ENCODE measurements around the gene RNF213. TPM values are rescaled to one million over a fixed set of nuclear protein-coding genes. Genes with fewer than 3 reads are reported as not detected.

Gene RNF213
- total RNA-seq, 4 donors from 2014 or later: 57.8 to 197 (median 94.1) TPM

GRCh38 chr17:80441133-80441578, 180.5 kb downstream of the RNF213 start:
- no peaks in the 10 kb centered on the region for H3K4me1 ChIP-seq
- no peak for DNase-seq (ENCODE audit: low spot score in 2 of 2)
- TF ChIP-seq EP300 (IDR thresholded peaks at IDR 0.05) (no peak), POLR2AphosphoS5 (IDR thresholded peaks at IDR 0.05) (no peak), POLR2A (IDR thresholded peaks at IDR 0.05) (no peak)
- TF ChIP-seq, protein P1, sequence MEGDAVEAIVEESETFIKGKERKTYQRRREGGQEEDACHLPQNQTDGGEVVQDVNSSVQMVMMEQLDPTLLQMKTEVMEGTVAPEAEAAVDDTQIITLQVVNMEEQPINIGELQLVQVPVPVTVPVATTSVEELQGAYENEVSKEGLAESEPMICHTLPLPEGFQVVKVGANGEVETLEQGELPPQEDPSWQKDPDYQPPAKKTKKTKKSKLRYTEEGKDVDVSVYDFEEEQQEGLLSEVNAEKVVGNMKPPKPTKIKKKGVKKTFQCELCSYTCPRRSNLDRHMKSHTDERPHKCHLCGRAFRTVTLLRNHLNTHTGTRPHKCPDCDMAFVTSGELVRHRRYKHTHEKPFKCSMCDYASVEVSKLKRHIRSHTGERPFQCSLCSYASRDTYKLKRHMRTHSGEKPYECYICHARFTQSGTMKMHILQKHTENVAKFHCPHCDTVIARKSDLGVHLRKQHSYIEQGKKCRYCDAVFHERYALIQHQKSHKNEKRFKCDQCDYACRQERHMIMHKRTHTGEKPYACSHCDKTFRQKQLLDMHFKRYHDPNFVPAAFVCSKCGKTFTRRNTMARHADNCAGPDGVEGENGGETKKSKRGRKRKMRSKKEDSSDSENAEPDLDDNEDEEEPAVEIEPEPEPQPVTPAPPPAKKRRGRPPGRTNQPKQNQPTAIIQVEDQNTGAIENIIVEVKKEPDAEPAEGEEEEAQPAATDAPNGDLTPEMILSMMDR (IDR thresholded peaks at IDR 0.05): no peak
- H3K9me3 ChIP-seq: no peaks in the 10 kb centered on the region
- no peak overlapping the region for H3K27ac ChIP-seq
- no peak overlapping the region for H3K4me3 ChIP-seq
- 43% methylated on average over 13 of the region's 14 CpGs for WGBS
- H3K36me3 ChIP-seq: no peaks in the 10 kb centered on the region
- no peaks in the 10 kb centered on the region for H3K27me3 ChIP-seq

GRCh38 chr17:80441598-80442322, 181.1 kb downstream of the RNF213 start:
- no peak overlapping the region for H3K4me3 ChIP-seq
- no peaks in the 10 kb centered on the region for H3K9me3 ChIP-seq
- TF ChIP-seq POLR2AphosphoS5 (IDR thresholded peaks at IDR 0.05) (no peak), POLR2A (IDR thresholded peaks at IDR 0.05) (no peak), EP300 (IDR thresholded peaks at IDR 0.05) (no peak)
- TF ChIP-seq, protein P1 (IDR thresholded peaks at IDR 0.05): no peak
- no peaks in the 10 kb centered on the region for H3K36me3 ChIP-seq
- no peak for DNase-seq (ENCODE audit: low spot score in 2 of 2)
- H3K4me1 ChIP-seq: no peaks in the 10 kb centered on the region
- no peak overlapping the region for H3K27ac ChIP-seq
- WGBS: 90% methylated on average over 13 of the region's 14 CpGs
- no peaks in the 10 kb centered on the region for H3K27me3 ChIP-seq

DNA sequence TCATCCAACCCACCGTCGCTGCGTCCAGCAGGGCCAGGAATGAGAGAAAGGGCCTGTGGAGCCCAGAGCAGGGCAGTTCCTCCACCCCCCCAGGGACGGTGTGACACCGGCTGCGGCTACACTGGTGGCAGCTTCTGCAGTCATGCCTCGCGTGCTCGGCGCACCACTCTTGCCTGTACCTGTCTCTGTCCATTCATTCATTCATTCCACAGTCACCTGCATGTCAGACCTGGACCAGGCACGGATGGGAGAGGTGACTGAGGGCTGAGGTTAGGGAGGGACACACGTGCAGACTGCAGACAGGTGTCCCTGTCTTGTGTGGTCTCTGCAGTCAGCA, 181.6 kb downstream of the RNF213 start:
- DNase-seq (ENCODE audit: low spot score in 2 of 2): no peak
- no peak for TF ChIP-seq POLR2A (IDR thresholded peaks at IDR 0.05)
- no peak for TF ChIP-seq EP300 (IDR thresholded peaks at IDR 0.05)
- TF ChIP-seq, protein P1 (IDR thresholded peaks at IDR 0.05): no peak
- no peak for TF ChIP-seq POLR2AphosphoS5 (IDR thresholded peaks at IDR 0.05)
- Histone ChIP-seq H3K36me3 (no peaks in the 10 kb centered on the region), H3K9me3 (no peaks in the 10 kb centered on the region), H3K27me3 (no peaks in the 10 kb centered on the region), H3K4me1 (no peaks in the 10 kb centered on the region), H3K27ac (no peak overlapping the region), H3K4me3 (no peak overlapping the region)
- 86% methylated on average over 12 of the region's 12 CpGs for WGBS

GRCh38 chr17:80442764-80443163, 182.1 kb downstream of the RNF213 start:
- TF ChIP-seq POLR2AphosphoS5 (IDR thresholded peaks at IDR 0.05) (no peak), EP300 (IDR thresholded peaks at IDR 0.05) (no peak), POLR2A (IDR thresholded peaks at IDR 0.05) (no peak)
- TF ChIP-seq, protein P1 (IDR thresholded peaks at IDR 0.05): no peak
- Histone ChIP-seq H3K4me3 (no peak overlapping the region), H3K27ac (no peak overlapping the region), H3K36me3 (no peaks in the 10 kb centered on the region), H3K27me3 (no peaks in the 10 kb centered on the region), H3K9me3 (no peaks in the 10 kb centered on the region), H3K4me1 (no peaks in the 10 kb centered on the region)
- 85% methylated on average over 4 of the region's 4 CpGs for WGBS
- no peak for DNase-seq (ENCODE audit: low spot score in 2 of 2)

DNA sequence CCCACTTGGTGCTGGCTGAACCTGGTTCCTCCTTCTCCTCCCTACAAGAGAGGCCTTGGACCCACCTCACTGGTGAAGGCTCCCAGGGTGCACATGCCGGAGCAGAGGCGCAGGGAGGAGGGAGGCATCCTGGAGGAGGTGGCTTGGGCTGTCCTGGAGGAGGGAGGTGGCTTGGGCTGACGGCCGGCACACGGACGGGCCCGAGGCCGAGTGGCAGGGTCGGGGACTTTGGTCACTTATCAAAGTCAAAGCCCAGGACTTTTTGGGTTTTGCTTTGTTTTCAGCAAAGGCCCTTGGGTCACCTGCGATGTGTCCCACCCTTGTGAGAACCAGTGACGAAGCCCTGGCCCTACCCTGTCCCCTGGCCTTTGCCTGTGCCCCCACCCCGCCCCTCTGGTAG, 182.8 kb downstream of the RNF213 start:
- DNase-seq (ENCODE audit: low spot score in 2 of 2): no peak
- WGBS: 61% methylated on average over 8 of the region's 12 CpGs
- Histone ChIP-seq H3K4me1 (no peaks in the 10 kb centered on the region), H3K36me3 (no peaks in the 10 kb centered on the region), H3K9me3 (no peaks in the 10 kb centered on the region), H3K4me3 (no peak overlapping the region), H3K27ac (no peak overlapping the region), H3K27me3 (no peaks in the 10 kb centered on the region)
- TF ChIP-seq EP300 (IDR thresholded peaks at IDR 0.05) (no peak), POLR2AphosphoS5 (IDR thresholded peaks at IDR 0.05) (no peak), POLR2A (IDR thresholded peaks at IDR 0.05) (no peak)
- TF ChIP-seq, protein P1 (IDR thresholded peaks at IDR 0.05): no peak
